Left forelimb (tissue), 1 donor: ENCODE measurements around the gene MAP3K7.

ENCODE experiments used
- DNase-seq: peaks from one replicate; pipeline ENCODE4 v3.0.0-alpha.2; 2018; ENCODE audit warnings: low spot score

Gene MAP3K7

DNA sequence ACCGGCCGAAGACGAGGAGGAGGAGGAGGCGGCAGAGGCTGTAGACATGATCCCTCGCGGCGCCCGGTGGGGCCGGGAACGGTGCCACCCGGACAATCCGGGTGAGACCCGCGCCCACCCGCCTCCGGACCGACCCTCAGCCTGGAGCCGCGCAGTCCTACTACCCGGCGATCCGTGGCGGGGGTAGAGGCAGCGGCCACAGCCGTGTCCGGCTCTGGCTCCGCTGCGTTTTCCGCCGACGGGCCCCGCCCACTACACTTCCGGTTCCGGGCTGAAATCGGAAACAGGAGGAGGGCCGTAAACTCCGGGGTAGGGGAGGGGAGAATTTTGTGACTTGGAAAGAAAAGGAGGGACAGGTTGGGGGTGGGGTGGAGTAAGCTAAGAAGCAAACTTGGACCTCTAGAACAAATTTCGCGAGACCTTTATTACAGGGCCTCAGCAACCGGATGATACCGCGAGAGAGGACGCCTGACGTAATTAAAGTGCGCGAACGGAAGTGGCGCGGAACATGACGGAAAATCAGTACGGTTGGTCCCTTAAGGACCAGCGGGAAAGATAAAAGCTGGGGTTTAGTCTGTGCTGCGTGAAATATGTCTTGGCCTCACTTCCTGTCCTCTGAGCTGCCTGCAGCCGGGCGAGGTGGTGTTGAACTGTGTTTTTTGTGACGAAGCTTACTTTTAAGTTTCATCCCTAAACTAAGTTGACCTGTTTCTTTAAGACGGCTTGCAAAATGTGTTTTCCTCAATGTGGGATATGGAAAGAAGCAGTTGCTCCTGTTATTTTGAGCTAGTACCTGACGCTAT is at the start of gene MAP3K7:
Gene MAP3K7, minus strand, starts transcription at position 237 of the 803 bp plus-strand sequence. Its CDS starts 189 bp downstream, at position 48.
- DNase-seq = peak; percentile 96

DNA sequence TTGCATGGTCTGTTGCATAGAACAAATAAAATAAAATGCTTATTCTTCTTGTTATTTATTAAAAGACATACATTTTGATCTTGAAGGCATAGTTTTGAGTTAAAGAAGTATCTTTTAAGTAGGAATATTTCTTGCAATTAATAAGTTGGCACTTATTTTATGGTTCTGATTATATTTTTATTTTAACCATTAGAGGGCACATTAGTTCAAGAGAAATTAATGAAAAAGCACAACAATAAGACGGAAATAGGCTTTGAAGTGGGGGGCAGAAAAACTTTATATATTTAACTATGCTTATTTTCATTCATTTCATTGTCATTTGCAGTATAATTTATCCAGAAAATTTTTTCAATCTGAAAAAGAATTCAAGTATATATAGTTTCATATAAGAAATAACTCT is 44.2 kb upstream of the MAP3K7 start:
- no peak for DNase-seq

DNA sequence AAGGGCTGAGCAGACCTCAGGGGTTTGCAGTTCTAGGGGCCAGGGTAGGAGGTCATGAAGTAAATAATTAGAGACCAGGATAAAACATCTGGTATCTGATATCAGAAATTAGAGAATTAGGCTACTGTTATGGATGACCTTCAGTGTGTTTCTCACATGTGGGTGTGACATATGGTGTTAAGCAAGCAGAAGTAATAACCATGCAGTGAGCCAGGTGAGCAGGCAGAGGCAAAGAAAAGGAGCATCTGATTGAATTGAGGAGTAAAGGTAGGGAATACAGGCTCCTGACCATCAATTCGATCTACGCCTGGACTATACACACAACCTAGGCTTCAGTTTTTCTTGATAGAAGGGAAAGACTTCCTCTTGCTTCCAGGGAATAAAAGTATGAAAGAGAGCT is 34.7 kb upstream of the MAP3K7 start:
- no peak for DNase-seq

DNA sequence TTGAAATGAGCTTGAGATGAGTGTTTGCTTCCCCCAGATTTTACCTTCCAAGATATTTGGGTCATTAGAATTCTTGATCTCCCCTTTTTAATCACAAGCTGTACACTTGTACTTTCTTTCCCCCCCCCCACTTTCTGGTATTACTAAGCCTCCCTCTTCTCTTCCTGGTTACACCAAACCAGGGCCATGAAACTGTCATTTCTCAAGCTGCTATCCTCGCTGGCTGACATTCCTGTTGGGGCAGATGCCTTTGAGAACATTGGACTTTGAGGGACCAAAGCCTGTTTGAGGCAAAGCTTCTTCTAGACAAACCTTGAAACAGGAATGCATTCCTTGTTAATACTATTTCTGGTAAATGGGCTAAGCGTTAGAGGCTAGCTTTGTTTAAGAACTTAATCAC is 32.3 kb upstream of the MAP3K7 start:
- DNase-seq = no peak

DNA sequence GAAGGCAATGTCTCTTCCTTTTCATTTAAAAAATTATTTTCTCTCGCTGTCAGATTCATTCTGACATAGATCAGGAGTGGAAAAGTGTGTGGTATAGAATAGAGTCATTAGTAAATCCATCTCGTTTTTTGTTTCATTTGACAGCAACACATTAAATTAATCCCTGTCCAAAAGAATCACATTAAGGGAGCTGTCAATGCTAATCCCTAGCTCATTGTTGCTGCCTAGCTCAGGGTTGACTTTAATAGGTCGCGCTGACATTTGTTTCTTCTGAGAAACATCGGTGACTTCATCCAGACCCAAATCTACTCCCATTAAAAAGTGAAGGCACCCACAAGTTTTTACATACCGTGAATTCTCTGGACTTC is 25.4 kb upstream of the MAP3K7 start:
- no peak for DNase-seq

DNA sequence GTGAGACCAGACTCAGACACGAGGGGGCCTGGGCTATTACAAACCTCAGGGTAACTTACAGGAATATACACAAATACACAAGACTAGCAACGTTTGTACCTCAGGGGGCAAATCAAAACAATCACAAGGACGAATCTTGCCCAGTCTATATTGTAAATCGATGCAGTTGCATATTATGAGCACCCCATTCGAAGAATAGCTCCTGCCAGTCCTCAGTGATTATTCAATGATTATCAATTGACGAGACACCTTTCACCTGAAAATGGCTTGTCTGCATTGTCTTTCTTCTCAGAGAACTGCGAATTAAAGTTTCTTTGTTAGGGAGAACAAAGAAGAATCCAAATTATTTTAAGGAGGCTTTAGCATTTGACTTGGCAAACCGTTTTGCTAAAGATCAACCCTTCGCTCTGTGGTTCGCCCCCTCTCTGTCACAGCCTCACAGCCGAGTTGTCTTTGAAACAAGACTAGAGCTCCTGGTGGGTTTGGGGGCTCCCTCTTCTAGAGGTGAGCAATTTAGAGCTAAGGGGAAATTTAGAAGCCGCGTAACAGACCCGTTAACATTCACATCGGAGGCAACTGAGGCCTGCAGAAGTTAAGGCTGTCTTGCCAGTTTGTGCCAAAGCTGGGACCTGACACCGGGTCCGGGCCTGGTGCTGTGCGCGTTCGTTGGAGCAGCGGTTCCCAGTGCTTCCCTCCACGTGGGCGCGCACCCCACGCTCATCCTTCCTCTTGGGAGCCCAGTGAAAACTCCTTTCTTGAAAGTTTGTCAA is 24.9 kb upstream of the MAP3K7 start:
- DNase-seq = no peak

DNA sequence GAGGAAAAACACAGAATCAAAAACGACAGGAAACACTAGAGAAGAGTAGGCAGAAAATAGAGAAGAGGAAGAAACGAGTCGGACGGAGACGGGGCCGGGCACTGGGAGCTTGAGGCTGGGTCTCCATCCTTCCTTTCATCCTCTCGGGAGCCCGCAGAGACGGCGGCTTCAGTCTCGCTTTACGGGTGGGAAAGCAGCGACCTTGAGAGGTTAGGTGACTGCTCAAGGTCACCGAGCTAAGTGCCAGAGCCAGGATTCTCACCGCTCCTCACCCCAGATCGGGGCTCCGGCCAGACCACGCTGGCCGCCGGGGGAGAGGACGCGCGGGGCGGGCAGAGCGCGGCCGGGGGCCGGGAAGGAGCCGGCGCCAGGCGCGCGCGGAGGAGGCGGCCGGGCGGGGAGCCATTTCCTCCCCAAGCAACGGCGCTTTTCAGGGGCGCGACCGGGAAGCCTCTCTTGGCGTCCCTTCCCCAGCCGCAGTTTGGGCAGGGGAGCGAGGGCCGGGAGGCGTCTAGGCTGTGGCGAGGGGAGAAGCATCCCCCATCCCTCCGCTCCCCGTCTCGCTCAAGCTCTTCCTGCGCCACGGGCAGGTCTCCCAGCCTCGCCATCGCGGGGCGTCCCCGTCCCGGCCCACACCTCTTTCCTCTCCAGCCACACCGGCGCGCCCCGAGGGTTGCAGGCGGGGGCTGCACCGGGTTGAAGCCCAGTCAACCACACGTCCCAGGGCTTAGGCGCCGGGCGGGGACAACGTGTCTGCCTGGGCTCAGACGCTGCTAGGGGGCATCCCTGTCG is 24.1 kb upstream of the MAP3K7 start:
- DNase-seq = peak; percentile 81

DNA sequence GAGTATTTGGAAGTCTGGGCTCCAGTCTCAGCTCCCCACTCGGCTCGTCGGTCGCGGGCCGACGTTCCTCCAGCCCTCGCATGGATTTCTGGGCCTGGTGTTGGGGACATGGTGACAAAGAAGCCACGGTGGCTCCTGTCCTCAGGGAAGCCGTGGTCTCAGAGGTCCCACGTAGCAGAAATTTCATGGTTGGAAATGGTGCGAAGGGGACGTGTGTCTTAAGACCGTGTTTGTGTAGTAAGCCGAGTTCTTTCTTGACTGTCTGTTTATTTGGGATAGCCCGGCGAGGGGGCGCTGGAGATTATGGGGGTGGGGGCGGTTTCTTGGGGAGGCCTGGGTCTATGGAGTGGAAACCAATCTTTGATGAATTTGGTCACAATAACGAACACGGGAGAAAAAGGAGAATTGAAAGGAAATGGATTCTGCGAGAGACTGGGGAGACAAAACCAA is 23.5 kb upstream of the MAP3K7 start:
- peak; percentile 66 for DNase-seq

DNA sequence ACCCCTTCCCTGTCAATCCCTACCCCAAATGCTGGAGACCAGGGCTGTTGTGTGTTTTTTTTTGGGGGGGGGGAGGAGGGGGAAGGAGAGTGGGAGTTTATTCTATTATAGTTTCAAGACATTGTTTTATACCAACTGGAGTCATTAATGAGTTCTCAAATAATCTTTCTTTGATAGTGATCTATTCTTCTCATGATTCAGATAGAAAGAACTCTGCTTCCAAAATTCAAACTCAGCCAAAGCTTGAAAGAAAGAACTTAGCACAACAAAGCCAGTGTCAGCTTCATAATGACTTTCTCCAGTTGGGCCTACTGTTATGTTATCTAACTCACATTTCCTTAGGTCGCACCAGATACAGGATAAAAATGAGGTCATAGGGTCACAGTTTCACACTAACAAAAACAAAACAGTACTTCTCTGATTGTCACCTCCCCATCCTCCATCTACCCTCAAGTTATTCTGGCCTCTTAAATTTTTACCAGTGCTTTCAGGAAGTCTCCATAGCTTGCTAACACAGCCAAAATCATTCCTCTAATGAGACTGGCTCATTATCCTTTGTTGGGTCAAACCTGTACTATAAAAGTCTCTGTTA is 19.0 kb upstream of the MAP3K7 start:
- DNase-seq = no peak

DNA sequence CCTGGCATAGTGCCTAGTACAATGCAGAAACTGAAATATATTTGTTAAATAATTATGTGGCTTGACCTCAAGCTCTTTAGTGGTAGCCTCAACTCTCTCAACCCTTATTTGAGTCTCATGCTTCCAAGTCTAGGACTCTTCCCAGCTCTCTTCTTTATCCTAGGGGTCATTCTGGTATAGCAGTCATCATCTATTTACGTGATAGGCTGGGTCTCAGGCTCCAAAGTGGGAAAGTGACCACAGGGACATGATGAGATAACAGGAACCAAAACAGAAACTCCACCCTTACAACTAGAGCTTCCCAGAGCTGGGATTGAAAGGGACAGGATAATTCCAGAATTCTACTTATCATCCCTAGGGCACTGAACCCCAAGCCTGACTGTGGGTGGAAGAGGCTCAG is 17.7 kb upstream of the MAP3K7 start:
- DNase-seq = no peak

DNA sequence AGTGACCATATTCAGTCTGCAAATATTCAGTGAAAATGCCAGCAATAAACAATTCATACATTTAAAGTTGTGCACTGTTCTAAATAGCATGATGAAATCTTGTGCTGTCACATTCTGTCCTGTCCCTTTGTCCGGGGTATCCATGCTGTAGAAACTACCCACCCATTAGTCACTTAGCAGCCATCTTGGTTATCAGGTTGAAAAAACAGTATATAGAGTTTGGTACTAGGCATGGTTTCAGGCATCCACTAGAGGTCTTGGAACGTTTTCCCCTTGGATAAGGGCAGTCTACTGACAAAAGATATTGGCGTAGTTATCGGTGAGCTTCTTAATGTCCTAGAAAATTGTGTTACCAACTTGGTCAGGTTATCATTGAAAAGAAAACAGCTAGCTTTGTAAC is 12.3 kb upstream of the MAP3K7 start:
- DNase-seq = no peak

DNA sequence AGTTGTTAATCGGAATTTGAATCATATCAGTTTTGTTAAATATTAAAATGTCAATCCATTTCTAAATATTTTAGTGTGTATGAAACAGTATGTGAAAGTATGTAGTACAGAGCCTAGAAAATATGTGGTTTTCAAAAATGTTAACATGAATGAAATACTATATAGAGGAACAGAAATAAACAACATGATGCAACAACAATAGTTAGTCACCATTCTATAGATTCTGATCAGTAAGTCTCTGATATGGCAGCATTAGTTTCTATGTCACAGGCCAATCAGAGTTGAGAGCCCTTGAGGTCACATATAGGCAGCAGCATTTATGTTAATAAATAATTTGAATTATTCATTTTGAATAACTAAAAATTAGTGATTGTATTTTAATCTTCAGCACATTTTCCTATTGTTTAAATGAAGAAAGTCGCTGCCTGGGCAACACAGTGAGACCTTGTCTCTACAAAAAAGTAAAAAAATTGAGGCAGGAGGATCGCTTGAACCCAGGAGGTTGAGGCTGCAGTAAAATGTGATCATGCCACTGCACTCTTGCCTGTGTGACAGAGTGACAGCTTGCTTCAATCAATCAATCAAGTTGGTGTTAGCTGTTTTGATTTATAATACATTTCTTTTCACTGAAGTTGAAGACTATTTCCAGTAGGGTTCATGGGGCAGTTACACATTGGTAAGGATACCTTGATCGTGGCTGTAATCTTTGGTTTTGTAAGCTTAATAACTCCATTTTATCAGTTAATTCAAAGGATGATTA is 11.5 kb upstream of the MAP3K7 start:
- DNase-seq = no peak

DNA sequence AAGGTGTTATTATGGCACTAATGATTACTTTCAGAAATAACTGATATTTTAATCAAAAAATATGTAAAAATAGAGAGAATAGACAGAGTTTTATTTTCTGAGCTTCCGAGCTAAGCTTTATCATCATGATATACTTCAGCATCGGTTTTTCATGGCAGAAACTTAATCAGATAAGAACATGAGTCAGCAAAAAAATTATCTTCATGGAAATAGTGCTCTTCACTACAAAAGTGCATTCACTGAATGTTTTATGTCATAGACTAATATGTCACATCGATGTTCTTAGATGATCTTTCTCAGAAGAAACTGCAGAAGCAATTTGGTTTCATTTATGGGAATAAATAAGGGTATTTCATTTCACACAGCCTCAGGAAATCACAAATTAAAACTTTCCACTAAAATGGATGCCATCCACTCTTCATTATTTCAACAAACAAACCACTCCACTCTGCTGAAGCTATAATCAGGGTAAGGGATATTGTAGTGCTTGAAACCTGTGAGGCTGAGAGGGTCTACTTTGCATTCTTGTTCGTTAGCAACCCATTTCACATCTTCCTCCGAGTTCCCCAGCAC is 10.2 kb upstream of the MAP3K7 start:
- no peak for DNase-seq

DNA sequence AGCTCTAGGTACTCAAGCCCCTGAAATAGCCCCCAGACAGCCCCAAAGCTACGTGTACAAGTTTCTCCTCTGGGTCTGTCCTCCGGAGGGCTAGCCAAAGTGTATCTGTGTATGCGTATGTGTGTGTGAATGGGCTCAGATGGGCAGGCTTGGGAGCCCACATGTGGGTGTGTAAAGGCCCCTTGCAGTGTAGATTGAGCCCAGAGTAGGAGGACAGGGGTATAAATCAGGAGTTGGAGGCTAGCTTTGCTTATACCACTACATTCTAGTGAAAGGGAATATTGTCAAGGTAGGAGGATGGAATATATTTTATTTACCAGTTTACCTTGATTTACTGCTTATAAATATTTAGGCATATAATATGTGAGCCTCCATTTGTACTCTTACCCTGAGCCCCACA is 9.0 kb upstream of the MAP3K7 start:
- no peak for DNase-seq

DNA sequence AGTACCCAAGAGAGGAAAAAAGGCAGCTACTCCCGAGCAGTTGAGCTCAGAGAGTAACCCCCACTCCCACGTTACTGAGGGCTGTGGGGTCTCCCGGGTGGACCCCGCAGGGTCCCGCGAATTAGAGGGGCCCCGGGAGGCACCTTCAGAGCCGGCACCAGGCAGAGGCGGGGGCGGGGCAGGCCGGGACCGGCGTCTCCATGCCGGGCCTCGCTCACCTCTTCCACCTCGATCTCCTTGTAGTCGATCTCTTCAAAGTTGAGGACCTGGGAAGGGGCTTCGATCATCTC is 381 bp downstream of the MAP3K7 start:
- DNase-seq = no peak

DNA sequence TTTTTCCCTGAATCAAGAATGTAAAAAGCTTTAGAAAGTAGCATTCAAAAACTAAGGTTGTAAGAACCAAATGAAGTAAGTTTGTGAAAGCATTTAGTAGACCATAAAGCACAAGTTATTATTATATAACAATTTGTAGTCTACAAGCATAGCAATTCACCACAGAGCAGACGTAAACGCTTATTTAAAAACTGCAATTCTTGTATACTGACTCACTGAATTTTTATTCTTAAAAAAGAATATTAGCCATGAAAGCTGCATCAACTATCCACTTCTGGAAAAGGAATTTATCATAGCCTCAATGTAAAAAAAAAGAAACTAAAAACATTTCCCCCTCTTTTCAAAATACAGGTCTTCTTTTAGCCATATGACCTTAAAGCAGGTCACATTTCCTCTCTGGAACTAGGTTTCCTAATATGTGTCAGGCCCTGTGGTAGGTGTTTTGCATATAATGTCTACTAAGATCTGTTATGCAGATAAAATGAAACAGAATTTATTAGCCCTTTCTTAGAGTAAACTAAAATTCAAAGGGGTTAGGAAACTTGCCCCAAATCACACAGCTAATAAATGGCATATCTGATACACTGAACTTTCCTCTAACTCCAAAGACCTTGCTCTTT is 2.1 kb downstream of the MAP3K7 start:
- DNase-seq = no peak

DNA sequence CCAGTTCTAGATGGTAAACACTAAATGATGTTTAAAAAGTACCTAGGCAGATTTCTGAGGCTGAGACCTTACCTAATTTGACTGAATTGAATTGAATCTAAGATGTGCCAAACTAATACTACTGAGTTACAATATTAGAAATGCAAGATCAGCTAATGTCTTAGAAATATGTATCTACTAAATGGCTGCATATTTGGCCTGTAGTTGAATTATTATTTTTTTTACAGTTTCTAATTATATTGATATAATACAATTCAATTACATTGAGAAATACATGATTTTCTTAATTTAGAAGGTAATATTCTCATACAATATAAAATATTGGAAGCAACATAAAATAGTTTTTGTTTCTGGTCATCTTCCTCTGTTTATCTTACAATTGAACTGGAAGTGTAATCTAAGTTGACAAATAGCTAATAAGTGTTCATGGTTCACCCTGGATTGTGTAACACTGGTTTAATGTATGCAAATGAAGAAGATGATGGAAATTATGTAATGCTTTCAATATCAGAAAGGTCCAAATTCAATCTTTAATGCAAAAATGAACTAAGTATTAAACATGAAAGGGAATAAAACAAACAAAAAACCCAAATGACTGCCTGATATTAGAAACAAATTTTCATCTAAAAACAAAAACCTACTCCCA is 2.9 kb downstream of the MAP3K7 start:
- DNase-seq = no peak

DNA sequence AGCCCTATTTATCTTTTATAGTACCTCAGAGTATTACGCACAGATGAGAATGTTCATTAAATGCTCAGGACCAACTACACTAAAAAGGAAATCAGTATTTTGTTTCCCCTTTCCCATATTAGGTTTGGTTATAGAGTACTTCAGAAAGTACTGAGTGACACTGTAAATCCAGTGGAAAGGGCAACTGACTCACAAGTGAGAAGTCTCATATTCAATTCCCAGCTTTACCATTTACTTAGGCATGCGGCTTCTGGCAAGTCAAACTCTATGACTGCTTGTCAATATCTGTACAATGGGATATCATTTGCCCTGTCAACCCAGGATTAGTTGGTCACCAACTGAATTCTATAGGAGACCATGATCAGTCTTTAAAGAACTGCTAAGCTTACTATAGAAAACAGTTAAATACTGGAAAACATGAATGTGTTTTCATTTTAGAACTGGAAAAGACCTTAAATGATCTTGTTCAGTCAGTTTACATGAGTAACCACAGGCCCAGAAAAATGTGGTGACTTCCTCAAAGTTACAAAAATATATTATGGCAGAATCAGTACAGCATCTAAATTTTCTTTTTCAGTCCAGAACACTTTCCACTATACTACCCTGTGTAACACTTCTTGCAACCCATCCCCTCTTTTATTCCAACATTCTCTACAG is 3.6 kb downstream of the MAP3K7 start:
- DNase-seq = no peak

DNA sequence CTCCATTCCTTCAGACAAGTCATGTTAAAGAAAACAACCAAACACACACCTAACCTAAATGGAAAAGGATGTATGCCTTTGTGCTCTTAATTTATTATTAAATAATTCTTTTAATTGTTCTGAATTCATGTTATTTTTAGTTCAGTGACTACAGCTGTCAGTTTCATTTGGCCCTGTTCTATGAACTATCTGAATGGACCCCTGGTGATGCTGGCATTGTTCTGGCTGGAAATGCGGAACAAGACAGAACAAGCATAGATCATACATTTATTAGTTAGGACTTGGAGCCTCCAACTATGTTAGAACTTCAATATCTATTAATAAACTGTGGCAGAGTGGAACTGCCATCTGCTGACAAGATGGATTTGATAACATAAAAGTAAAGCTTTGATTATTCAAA is 5.7 kb downstream of the MAP3K7 start:
- no peak for DNase-seq
